GM12878 (cell line): Measurements from ENCODE around the gene DIAPH3. TPM values are rescaled to one million over a fixed set of nuclear protein-coding genes. Genes with fewer than 3 reads are reported as not detected.

ENCODE experiments used
- ATAC-seq: fragments of 200-7000 bp; cut with Tn5 transposase; 3 replicates; pipeline ENCODE4 v1.9.1; 2020; ENCODE audit warnings: mild to moderate bottlenecking, moderate library complexity
- BruUV-seq: library from RNA; stranded (reverse); fragments of 400-500 nt; replicated peaks from 2 replicates; lab custom pipeline; 2021; lab: Mats Ljungman, UMichigan
- CTCF ChIA-PET: fragments of 300-600 bp; sonication (Branson Sonifier 250); formaldehyde crosslinking; extraction: SDS; loops from one replicate; lab custom pipeline; 2021; ENCODE audit warnings: inconsistent platforms; lab: Yijun Ruan, JAX
- POLR2A ChIA-PET: fragments of 350-600 bp; formaldehyde crosslinking; extraction: SDS; loops from one replicate; lab custom pipeline; 2021; ENCODE audit warnings: inconsistent platforms; lab: Charles Lee
- RAD21 ChIA-PET: fragments of 300-600 bp; sonication (Branson Sonifier 250); formaldehyde crosslinking; loops from one replicate; lab custom pipeline; 2023; ENCODE audit warnings: antibody characterized with exemption; ENCODE audit not compliant: unreplicated experiment; lab: Charles Lee
- SMC1A ChIA-PET: fragments of 300-600 bp; sonication (Branson Sonifier 250); formaldehyde crosslinking; loops from one replicate; lab custom pipeline; 2023; ENCODE audit not compliant: unreplicated experiment, uncharacterized antibody; lab: Charles Lee
- DNase-seq: peaks from one replicate; pipeline ENCODE4 v3.0.0-alpha.2; 2011; ENCODE audit warnings: low read depth, low spot score
- FAIRE-seq: peaks from 3 replicates; lab custom pipeline; 2011; peaks lifted over from hg19 to GRCh38; lab: Jason Lieb, UNC
- H2AFZ ChIP-seq: 2 replicates; pipeline ENCODE4 v1.6.0; 2011; ENCODE audit warnings: low read depth, low read length, control low read depth; ENCODE audit not compliant: control insufficient read depth
- H3K27ac ChIP-seq: 2 replicates; pipeline ENCODE4 v1.5.1; 2011; ENCODE audit warnings: control low read depth; ENCODE audit not compliant: control insufficient read depth, insufficient read depth
- H3K27me3 ChIP-seq, 2 experiments: replicated peaks in 1 of 2; 2 replicates each; pipeline versions ENCODE4 v1.6.0 to v1.6.1; 2011; ENCODE audit warnings: low read length in 1 of 2; ENCODE audit not compliant: control insufficient read depth in 2 of 2, insufficient read depth in 2 of 2
- H3K36me3 ChIP-seq, 2 experiments: 2 replicates each; pipeline ENCODE4 v1.5.1; 2011; ENCODE audit warnings: low read length in 1 of 2; ENCODE audit not compliant: control insufficient read depth in 2 of 2, insufficient read depth in 2 of 2
- H3K4me1 ChIP-seq: 2 replicates; pipeline ENCODE4 v1.6.1; 2011; ENCODE audit warnings: mild to moderate bottlenecking, low read length, moderate library complexity, mixed read lengths; ENCODE audit not compliant: control insufficient read depth, insufficient read depth
- H3K4me2 ChIP-seq: 2 replicates; pipeline ENCODE4 v1.6.0; 2011; ENCODE audit warnings: control low read depth; ENCODE audit not compliant: control insufficient read depth, insufficient read depth
- H3K4me3 ChIP-seq: fragments of 200-600 bp; sonication (generic); 2 replicates; pipeline ENCODE4 v1.5.1; 2016
- H3K79me2 ChIP-seq: 2 replicates; pipeline ENCODE4 v1.6.0; 2011; ENCODE audit warnings: low read length; ENCODE audit not compliant: control insufficient read depth, insufficient read depth
- H3K9ac ChIP-seq: 2 replicates; pipeline ENCODE4 v1.8.0; 2011; ENCODE audit warnings: low read length, control low read depth, mixed read lengths; ENCODE audit not compliant: control insufficient read depth, insufficient read depth
- H3K9me3 ChIP-seq: replicated peaks from 3 replicates; pipeline ENCODE4 v1.5.1; 2011; ENCODE audit warnings: mild to moderate bottlenecking, low read length; ENCODE audit not compliant: control insufficient read depth, insufficient read depth
- H4K20me1 ChIP-seq: 2 replicates; pipeline ENCODE4 v1.6.0; 2011; ENCODE audit not compliant: control insufficient read depth, insufficient read depth
- MEF2B ChIP-seq: fragments of 450-650 bp; IDR thresholded peaks from 2 replicates; pipeline ENCODE4 v1.6.1; 2018; ENCODE audit warnings: mild to moderate bottlenecking, moderate library complexity; ENCODE audit not compliant: partially characterized antibody, poor library complexity, severe bottlenecking
- MTA2 ChIP-seq: fragments of 450-650 bp; IDR thresholded peaks from 2 replicates; pipeline ENCODE4 v1.6.1; 2016; ENCODE audit warnings: low read depth, mild to moderate bottlenecking, moderate library complexity
- NBN ChIP-seq: fragments of 450-650 bp; IDR thresholded peaks from 2 replicates; pipeline ENCODE4 v1.6.1; 2016
- ZNF217 ChIP-seq: fragments of 450-650 bp; IDR thresholded peaks from 2 replicates; pipeline ENCODE4 v1.6.1; 2017; ENCODE audit warnings: antibody characterized with exemption, mild to moderate bottlenecking
- ZZZ3 ChIP-seq: IDR thresholded peaks from 2 replicates; pipeline ENCODE4 v1.6.1; 2011; ENCODE audit warnings: low read depth; ENCODE audit not compliant: control insufficient read depth, insufficient read length
- WGBS: methylation state at CpG from one replicate; pipeline ENCODE4 v1.1.6; 2016; ENCODE audit warnings: low lambda C conversion rate; ENCODE audit not compliant: insufficient replicate concordance, insufficient coverage; ENCODE audit errors: missing lambda C conversion rate; 5-methylcytosine and 5-hydroxymethylcytosine counted together
- in situ Hi-C: fragments of 300-500 bp; cut with MboI; formaldehyde crosslinking; loops from 9 replicates; pipeline ENCODE4 v1.14.3; 2018; ENCODE audit warnings: mixed read lengths
- intact Hi-C: fragments of 100-400 bp; cut with micrococcal nuclease; formaldehyde crosslinking; loops from one replicate; pipeline ENCODE4 v1.14.2; 2022; ENCODE audit not compliant: unreplicated experiment
- polyA plus RNA-seq, 11 experiments: library from polyadenylated mRNA; depleted of rRNA in 4 of 11; unstranded in 6 of 11; stranded (reverse) in 5 of 11; fragments of >200 nt; fragmentation: Nextera tagmentation in 4 of 11; fragmentation: Illumina TruSeq in 1 of 11; extraction: Ambion mirVana in 4 of 11; extraction: Trizol in 1 of 11; gene quantifications; 1 replicate in 1 of 11; 2 replicates in 10 of 11; pipeline versions ENCODE4 v1.2.1 to v1.2.3, GENCODE V29; 2011 to 2016; ENCODE audit warnings: inconsistent platforms in 2 of 11, missing spikeins in 2 of 11, low read depth in 1 of 11
- total RNA-seq, 4 experiments: library from RNA; depleted of rRNA in 3 of 4; stranded (reverse); fragments of >200 nt in 3 of 4; fragmentation: Illumina TruSeq in 1 of 4; extraction: Trizol in 1 of 4; gene quantifications; 2 replicates each; pipeline versions ENCODE4 v1.2.1 to v1.2.3, GENCODE V29; 2013 to 2021

DIAPH3 gene
- total and polyA plus RNA-seq, 10 of the 15 experiments (the other 5 are each of a cell fraction or from before 2014, with no cell fraction given): 10.1 to 25.2 (median 15.4) TPM

GRCh38 chr13:59706101-59706976, 457.4 kb downstream of the DIAPH3 start:
- POLR2A ChIA-PET: interaction anchor here (1.0 kb wide), 1 partner anchor 15 kb away, joined by 5 read pairs; no protein-coding TSS in a partner anchor
- in situ Hi-C loops (no loop called here), intact Hi-C loops (no loop called here)
- Histone ChIP-seq H3K27ac (no peak overlapping the region), H3K79me2 (no peaks in the 10 kb centered on the region), H3K4me2 (peak overlapping the region; percentile 59), H3K4me3 (0 out of 2 replicates have a peak overlapping the region, but pooled peaks have one; percentile 9), H2AFZ (peak overlapping the region; percentile 38), H4K20me1 (no peaks in the 10 kb centered on the region), H3K9me3 (no peaks in the 10 kb centered on the region), H3K36me3 (no peaks in the 10 kb centered on the region), H3K27me3 (no peaks in the 10 kb centered on the region), H3K9ac (no peak overlapping the region), H3K4me1 (peaks cover 7% of the 10 kb centered on the region; the same call in 1 of the 2 replicates)
- TF ChIP-seq MEF2B: peak; percentile 38
- no peak for TF ChIP-seq ZZZ3
- TF ChIP-seq ZNF217: 0 out of 2 replicates have a peak, but pooled peaks have one; percentile 28
- peak; percentile 50 for TF ChIP-seq MTA2
- TF ChIP-seq NBN: no peak
- RAD21 ChIA-PET: interaction anchor here (1.0 to 1.5 kb wide), 3 partner anchors 15 to 25 kb away, joined by 3 to 4 read pairs (median 3); no protein-coding TSS in a partner anchor
- CTCF ChIA-PET: interaction anchor here (0.7 to 1.1 kb wide), 2 partner anchors 9 to 24 kb away, joined by 3 read pairs; no protein-coding TSS in a partner anchor
- 79% methylated on average over 8 of the region's 8 CpGs for WGBS
- SMC1A ChIA-PET: interaction anchor here (0.9 to 1.8 kb wide), 8 partner anchors 8 to 64 kb away, joined by 3 to 5 read pairs (median 4); no protein-coding TSS in a partner anchor
- BruUV-seq: no TSS peak
- ATAC-seq: peak; percentile 70
- DNase-seq: no peak
- no peak for FAIRE-seq
